GM21390 (cell line): ENCODE results near the gene NF2.

Experiments
- ATAC-seq: cut with Tn5 transposase; IDR thresholded peaks from one replicate; pipeline ENCODE4 v1.9.1; 2021; ENCODE audit not compliant: unreplicated experiment

Gene NF2

DNA sequence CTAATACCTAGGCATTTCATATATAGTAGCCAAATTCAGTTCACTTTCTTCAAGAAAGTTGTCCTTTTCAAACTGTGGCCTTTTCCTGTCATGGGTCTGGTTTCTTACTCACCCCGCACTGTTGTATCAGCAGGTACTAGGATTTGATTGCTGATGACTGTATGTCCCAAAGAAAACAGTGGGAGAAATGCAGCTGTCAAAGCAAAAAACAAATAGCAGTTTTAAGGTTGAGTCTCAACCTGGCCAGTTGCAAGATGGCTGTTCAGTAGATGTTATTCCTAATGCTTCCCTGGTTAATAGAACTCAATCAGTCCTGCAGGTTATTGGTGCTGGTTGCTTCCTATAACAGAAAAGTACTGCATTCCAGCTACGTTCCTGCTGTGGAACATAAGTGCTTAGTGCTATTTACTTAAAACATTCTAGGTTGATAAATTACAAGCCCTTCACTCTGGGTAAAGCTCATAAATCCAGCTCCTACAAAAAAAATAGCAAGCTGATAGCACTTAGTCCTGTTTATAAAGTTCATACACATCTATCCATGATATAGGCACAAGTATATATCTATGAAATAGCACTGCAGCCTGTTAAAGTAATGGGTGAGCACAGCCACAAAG, 26.6 kb downstream of the NF2 start:
- no peak for ATAC-seq

DNA sequence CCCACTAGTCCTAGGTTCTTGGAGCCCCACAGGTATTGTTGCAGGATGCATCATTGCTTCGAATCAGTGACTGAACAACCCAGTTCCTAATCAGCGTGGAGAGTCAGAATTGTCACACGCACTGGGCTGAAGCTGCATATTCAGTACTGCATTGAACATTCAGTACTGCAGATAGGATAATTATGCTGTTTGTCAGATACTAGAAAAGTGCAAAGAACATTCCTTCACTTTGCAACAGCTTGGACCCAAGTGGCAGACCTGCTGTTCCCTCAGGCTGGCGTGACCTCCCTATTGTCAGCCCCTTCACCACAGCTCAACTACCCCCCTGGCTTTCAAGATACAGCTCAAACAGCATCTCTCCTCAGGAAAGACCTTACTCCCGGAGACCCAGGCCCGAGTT, 27.6 kb downstream of the NF2 start:
- no peak for ATAC-seq

DNA sequence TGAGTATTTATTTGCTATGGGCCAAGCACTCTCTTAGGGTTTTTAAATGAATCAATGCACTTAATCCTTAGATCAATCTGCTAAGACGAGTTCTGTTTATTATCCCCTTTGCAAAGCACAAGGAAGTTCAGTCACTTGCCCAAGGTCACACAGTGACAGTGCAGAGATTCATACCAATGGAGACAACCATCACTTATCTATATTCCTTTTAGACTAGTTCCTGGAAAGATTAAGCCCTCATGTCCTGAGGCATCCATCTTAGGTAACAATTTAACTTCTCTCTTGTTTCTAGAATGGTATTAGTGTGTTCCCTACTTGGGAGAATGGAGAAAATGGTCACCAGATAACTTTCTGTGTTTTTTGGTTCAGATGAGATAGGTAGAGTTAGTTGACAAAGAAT, 28.3 kb downstream of the NF2 start:
- ATAC-seq = no peak

DNA sequence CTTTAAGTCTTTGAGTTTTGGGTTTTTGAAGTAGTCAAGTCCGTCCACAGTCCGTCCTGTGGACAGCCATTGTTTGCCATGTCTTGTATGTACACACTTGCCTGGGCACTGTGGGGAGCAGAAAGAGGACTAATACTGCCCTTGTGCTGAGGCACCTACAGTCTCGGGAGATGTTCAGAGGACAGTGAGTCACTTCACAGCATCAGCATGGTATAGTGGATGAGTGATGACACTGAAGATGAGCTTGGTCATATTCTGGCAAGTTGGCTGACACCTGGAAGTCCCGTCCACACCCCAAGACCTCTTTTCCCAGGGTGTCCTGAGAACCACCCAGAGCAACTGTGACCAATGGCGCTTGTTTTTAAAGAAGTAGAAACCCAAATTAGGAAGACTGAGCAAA, 29.2 kb downstream of the NF2 start:
- no peak for ATAC-seq

DNA sequence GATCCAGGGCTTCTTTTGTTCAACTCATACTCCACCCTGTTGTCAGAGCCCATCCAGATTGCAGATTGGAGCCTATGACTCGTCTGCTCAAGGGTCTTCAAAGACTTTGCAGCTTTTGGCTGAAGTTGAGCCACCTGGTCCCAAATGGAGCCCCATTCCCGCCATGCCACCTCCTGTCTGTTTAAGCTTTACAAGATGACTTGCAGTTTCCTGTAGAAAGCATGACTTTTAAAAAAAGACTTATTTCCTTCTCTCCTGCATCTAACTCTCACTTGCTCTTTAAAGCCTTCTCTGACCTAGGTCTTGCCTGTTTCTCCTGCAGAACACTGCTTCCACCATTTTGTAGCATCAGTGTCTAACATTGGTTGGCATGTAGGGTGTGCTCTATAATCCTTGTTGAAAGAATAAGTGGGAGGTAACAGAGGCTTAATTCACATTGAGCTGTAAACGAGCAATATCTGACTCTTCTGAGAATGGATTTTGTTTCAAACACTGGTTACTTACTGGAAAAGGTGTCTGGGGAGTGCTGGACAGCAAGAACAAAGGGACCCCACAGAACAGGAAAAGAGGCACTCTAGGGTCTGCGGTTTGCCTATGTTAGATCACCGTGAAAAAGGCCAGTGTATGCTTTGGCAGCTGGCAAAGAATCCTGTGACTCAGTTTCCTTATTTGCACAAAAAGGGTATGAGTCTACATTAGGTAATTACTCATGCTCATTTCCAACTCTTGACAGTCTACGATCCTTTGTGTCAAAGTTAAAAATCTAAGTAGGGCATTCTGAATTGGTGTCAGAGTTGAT, 30.3 kb downstream of the NF2 start:
- no peak for ATAC-seq

DNA sequence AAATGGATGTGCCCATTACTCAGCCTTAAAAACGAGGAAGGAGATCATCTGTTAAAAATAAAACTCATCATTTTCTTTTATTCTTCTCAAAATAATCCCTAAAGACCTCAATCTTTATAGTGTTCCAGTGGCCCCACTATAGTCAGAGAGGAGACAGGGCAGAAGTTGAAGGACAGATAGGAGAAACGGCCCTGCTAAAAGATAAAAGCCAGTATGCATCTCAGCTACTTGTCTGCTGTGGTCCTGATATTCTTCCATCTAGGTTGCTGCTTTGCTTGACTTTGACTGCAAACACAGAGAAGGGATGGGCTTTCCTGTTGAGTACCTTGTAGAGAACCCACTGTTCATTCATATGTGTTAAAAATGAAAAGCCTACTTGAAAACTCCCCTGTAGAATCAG, 31.4 kb downstream of the NF2 start:
- ATAC-seq = no peak

DNA sequence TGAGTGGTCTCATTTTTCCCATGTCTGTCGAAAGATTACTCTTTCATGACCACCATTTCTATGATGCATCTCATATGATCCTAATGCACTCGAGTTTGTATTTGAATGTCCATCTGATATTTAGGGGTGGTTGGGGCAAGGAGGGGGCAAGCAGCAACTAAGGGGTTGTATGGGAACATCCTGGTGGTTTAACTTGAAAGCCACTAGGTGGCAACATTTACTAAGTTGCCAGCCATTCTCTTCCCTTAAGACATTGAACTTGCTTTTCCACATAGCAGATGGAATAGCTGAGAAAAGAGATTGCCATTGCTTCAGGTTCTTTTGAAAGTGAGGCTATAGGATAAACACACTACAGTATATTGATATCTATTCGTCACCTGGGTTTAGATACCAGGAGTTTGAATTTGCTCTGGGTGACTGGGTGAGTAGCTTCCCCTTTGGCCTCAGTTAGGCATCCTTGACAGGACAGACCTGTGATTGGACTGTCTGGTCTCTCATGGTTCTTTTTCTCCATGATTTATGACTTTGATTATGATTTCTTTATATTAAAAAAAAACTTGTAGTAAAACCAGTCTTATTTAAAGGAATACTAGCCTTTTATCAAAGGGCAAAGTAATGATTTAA, 32.4 kb downstream of the NF2 start:
- no peak for ATAC-seq

DNA sequence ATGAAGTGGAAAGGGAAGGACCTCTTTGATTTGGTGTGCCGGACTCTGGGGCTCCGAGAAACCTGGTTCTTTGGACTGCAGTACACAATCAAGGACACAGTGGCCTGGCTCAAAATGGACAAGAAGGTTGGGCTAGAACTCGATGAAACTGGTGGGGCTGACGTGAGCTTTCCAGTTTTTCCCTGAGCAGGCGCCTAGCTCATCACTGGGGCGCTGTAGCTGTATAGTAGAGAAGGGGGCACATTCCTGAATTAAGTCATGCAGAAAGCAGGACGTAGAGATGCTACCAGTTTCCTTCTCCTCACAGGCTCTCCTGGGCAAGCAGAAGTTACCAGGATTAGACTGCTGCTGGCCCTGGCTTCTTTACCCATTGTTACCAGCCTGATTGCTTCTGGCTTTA, 33.3 kb downstream of the NF2 start:
- ATAC-seq = no peak

DNA sequence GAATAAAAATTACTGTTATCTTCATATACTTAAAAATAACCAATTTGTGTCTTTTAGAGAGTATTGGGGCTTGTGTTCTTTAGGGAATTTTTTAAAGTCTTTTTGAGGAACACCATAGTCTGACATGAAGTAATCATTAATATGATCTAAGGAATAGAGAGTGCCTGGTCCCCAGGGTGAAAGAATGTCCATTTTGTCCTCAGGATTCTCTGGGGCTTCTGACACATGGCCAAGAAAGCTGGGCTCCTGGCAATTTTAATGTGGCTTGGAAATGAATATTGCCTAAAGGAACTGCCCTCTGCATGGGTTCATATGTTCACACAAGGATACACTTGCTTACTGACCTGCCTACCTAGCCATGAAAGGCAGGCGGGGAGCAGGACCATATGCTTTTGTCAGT, 33.7 kb downstream of the NF2 start:
- ATAC-seq = no peak

DNA sequence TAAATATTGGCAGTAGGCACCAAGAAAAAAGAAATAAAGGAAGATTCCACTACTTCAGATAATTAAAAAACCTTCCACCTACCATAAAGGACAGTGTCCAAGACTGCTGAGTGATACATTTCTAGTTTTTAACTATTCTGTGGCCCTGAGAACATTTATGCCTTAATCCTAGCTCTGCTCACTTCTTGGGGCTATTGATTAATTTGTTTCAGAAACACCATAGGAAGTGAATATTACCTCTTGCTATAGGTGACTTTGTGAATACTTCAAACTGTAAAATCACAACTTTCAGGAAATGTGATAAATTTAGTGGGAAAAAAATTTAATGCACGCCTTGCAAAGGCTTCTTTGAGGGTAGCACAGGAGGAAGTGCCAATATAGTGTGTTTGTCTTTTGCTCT, 35.2 kb downstream of the NF2 start:
- ATAC-seq = no peak

DNA sequence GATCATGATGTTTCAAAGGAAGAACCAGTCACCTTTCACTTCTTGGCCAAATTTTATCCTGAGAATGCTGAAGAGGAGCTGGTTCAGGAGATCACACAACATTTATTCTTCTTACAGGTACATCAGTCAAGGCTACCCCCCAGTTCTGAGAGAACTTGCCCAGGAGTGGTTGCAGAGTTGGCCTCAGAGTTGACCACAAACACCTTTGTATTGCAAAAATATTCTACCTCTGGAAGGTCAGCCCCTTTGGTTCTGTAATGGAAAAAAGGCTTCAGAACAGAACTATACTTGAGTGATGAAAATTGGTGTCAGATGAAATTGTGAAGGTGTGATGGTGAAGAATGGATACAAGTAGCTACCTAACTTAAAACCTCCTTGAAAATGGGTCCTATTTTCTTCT, 35.7 kb downstream of the NF2 start:
- ATAC-seq = no peak

DNA sequence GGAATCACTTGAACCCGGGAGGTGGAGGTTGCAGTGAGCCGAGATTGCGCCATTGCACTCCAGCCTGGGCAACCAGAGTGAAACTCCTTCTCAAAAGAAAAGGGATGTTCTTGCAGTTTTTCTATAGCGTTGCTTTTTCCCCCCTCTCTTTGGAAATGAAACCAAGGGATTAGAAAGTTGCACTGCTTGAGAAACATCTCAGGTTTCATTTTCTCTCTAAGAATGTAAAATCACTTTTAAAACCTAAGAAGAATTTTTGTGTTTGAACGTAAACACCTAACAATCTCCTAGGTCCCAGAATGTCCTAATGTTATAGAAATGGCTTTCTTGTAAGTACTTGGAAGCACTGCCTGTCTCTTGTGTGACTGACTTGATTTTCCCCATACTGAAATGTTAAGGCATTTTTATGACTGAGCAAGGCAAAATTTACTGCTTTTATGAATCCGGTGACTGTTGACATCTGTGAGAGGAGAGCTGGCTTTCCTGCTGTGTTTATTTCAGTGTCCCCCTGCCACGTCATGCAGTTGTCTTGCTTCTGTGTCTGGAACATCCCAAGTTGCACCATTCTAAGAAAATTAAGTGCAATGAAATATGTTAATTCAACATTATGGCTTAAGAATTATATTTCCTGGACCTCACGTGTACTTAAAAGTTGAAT, 37.7 kb downstream of the NF2 start:
- no peak for ATAC-seq

DNA sequence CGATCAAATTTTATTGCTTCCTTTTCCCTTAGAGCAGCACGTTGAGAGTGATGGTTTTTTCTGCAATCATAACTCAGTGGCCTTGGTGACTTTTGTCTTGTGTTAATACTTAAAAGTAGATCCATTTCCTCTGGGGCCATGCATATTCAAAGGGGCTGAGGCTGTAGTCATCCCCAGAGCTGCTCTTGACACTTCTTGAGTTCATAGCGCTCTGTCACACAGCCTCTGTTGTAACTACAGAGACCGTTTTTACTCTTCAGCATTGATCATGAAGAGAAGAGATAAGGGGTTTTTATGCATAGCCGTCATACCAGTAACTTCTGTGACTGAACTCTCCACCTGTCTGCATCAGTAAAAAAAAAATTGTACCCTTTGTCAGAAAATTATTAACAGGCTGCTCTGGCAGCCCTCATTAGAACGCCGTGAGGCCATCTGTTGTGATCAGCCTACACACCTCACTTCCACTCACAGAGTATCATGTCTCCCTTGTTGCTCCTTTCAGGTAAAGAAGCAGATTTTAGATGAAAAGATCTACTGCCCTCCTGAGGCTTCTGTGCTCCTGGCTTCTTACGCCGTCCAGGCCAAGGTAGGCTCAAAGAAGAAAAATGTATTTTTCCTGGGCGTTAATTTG, 38.4 kb downstream of the NF2 start:
- ATAC-seq = no peak

DNA sequence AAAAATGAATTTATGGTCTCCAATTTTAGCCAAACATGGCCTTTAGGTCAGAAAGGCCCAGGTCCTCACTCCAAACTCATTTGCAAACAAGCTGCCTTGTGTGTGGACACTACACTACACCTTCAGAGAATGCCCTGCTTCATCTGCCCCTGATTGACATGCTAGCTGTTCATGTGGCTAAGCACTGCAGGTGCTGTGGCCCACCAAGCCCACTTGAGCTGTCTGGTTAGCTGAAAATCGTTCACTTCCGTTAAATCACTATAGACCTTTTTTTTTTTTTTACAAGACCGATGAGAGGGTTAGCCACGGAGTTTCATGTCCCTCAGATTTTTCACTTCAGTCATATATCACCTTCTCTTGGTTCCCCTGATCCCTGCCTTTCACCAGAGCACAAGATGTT, 39.3 kb downstream of the NF2 start:
- ATAC-seq = no peak

DNA sequence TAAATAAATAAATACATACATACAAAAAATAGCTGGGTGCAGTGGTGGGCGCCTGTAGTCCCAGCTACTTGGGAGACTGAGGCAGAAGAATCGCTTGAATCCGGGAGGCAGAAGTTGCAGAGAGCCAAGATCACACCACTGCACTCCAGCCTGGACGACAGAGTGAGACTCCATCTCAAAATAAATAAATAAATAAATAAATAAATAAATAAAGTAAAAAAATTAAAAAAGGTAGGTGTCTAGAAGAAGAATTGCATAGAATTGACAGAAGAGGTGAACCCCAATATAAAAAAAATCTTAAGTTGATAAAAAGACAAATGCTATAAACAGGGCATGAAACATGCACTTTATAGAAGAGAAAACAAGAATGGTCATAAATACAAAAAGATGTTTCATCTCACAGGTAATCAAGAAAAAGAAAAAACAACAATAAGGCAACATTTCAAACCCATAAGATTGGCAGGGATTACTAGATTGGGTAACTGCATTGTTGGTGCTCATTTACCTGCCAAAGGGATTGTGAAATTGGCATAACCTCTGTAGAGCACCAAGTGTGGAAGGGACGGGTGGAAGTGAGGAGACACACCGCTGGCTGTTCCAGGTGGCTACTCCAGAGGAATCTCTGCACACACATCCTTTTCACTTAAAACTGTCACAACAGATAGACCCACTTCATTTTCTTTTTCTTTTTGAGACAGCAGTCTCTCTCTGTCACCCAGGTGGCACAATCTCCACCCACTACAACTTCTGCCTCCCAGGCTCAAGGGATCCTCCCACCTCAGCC, 44.7 kb downstream of the NF2 start:
- ATAC-seq = no peak

DNA sequence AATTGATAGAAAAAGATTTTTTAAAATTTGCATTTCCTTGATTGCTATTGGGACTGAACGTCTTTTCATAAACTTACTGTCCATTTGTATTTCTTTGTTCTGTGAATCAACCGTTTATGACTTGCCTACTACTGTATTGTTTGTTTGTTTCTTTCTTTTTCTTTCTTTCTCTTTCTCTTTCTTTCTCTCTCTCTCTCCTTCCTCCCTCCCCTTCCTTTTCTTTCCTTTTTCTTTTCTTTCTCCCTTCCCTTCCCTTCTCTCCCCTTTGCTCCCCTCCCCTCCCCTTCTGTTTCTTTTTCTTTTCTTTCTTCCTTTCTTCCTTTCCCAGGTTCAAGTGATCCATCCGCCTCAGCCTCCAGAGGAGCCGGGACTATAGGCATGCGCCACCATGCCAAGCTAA, 46.9 kb downstream of the NF2 start:
- ATAC-seq = no peak

DNA sequence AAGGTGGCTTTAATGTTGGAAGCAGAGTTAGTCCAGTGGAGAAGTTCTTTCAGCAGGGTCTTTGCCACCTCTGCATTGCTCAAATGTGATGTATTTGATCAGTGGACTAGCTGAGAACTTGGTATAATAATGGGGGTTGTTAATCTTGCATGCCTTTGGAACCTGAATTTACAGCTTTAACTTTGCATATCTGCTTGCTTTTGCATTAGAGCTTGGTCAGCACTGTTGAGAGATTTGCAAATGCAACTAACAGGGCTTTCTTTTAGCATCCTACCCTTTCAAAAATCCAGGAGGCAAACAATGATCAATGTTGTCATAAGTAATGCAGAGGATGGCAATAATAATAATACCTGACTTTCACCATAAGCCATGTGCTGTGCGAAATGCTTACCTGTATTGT, 48.2 kb downstream of the NF2 start:
- no peak for ATAC-seq

DNA sequence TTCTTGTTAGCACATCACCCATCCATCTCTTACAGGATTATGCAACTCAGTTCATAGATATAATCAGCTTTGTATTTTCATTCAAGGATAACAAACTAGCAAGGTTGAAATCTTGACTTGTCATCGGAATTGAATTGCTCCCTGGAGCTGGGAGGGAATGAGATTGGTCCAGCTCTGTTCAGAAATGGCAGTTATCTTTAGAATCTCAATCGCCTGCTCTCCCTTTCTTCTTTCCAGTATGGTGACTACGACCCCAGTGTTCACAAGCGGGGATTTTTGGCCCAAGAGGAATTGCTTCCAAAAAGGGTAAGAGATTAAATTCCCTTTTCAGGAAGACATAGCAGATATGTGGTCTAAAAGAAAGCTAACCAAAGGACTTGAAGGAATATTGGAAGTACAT, 51.0 kb downstream of the NF2 start:
- no peak for ATAC-seq

DNA sequence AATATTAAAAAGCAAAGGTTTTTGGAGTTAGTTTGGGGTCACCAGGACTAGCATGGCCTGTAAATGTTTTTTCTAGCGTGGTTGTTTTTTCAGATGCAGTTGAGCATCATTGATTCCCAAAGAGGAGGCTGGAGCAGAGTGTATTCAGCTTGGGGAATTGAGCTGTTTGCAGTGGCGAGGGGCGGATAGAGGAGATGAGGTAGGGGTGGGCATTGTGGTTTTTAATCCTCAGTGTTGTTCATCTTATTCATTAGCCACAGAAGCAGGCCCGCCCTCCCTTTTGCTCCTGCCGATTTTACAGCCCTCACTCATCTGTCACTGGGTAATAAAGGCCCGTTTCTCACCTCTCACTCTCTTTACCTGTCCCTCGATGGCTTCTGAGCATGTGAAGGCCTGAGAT, 51.4 kb downstream of the NF2 start:
- no peak for ATAC-seq

DNA sequence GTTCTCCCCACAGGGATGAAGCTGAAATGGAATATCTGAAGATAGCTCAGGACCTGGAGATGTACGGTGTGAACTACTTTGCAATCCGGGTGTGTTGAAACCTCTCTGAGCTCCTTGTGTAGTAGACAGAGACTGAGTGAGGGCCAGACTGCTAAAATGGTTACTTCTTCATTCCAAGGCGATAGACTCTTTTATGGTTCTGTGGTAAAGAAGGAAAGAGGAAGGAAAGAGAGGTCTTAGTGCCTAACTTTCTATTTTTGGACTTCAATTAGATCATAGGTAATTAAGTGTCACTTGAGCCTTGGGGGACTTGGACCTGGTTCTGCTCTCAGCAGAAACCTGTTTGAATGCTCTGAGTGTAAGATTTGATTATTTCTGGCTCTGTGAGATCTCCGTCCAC, 54.7 kb downstream of the NF2 start:
- ATAC-seq = no peak

DNA sequence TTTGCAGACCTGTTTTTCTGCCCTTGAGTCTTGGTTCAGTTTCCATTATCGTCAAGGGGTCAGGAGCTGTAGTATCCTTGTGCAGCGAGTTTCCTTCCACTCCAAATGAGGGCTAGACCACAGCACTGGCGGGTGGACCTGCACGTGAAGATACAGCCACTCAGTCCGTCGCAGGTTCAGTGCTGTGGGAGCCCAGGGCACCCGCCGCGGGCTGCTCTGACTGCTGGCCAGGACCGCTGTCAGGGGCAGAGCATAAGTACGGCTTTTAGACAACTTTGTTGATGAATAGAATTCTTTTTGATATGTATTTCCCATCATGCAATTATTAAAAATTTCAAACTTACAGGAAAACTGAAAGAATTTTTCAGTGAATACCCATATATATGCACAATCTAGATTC, 56.6 kb downstream of the NF2 start:
- ATAC-seq = no peak
